Activated naive CD8-positive, alpha-beta T cell (primary cell): Measurements from ENCODE around the gene PVALB.
A peak's percentile ranks its signal among the peaks of the same experiment; 100 is the strongest.

Experiments
- H3K27ac Mint-ChIP-seq: one replicate; pipeline ENCODE4 v1.8.0; 2021; ENCODE audit warnings: mixed read lengths
- H3K27me3 Mint-ChIP-seq: one replicate; pipeline ENCODE4 v1.8.0; 2021; ENCODE audit warnings: mixed read lengths
- H3K36me3 Mint-ChIP-seq: one replicate; pipeline ENCODE4 v1.8.0; 2021; ENCODE audit warnings: mixed read lengths
- H3K4me1 Mint-ChIP-seq: one replicate; pipeline ENCODE4 v1.8.0; 2021; ENCODE audit warnings: low read depth, mixed read lengths
- H3K4me3 Mint-ChIP-seq: one replicate; pipeline ENCODE4 v1.8.0; 2021; ENCODE audit warnings: mild to moderate bottlenecking, mixed read lengths
- H3K9me3 Mint-ChIP-seq: one replicate; pipeline ENCODE4 v1.8.0; 2021; ENCODE audit warnings: low read depth, mixed read lengths

The PVALB gene, protein sequence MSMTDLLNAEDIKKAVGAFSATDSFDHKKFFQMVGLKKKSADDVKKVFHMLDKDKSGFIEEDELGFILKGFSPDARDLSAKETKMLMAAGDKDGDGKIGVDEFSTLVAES

GRCh38 chr22:36816636-36817524 is at the start of gene PVALB:
PVALB (minus strand) TSS chr22:36817035; CDS start chr22:36817005, 30 bp downstream.
- H3K4me1 Mint-ChIP-seq, result peaks cover 11% of the 10 kb centered on the region
- H3K27me3 Mint-ChIP-seq, result peaks cover 45% of the 10 kb centered on the region
- peak within 1 kb of the TSS; percentile 63 for H3K4me3 Mint-ChIP-seq
- no peak within 1 kb of the TSS for H3K27ac Mint-ChIP-seq
- H3K36me3 Mint-ChIP-seq, result no peaks in the 10 kb centered on the region
- H3K9me3 Mint-ChIP-seq, result no peaks in the 10 kb centered on the region

- peaks cover 4% of the 10 kb centered on the region for H3K4me1 Mint-ChIP-seq
- no peak overlapping the region for H3K27ac Mint-ChIP-seq
These were observed 48.5 kb upstream of the PVALB start for GRCh38 chr22:36865346-36865745.

GRCh38 chr22:36864454-36865215 is 47.8 kb upstream of the PVALB start:
- peaks cover 4% of the 10 kb centered on the region for H3K4me1 Mint-ChIP-seq
- no peak overlapping the region for H3K27ac Mint-ChIP-seq
- H3K27me3 Mint-ChIP-seq, result no peaks in the 10 kb centered on the region
- no peak overlapping the region for H3K4me3 Mint-ChIP-seq
- H3K36me3 Mint-ChIP-seq, result no peaks in the 10 kb centered on the region
- no peaks in the 10 kb centered on the region for H3K9me3 Mint-ChIP-seq

More at GRCh38 chr22:36865346-36865745, 48.5 kb upstream of the PVALB start:
- H3K9me3 Mint-ChIP-seq, result no peaks in the 10 kb centered on the region
- H3K27me3 Mint-ChIP-seq, result no peaks in the 10 kb centered on the region
- no peaks in the 10 kb centered on the region for H3K36me3 Mint-ChIP-seq
- no peak overlapping the region for H3K4me3 Mint-ChIP-seq

- Mint-ChIP-seq H3K27me3 (no peaks in the 10 kb centered on the region), H3K4me3 (no peak overlapping the region), H3K4me1 (peaks cover 4% of the 10 kb centered on the region), H3K9me3 (no peaks in the 10 kb centered on the region), H3K27ac (no peak overlapping the region), H3K36me3 (no peaks in the 10 kb centered on the region)
These were observed 47.1 kb upstream of the PVALB start for GRCh38 chr22:36863979-36864378.

DNA sequence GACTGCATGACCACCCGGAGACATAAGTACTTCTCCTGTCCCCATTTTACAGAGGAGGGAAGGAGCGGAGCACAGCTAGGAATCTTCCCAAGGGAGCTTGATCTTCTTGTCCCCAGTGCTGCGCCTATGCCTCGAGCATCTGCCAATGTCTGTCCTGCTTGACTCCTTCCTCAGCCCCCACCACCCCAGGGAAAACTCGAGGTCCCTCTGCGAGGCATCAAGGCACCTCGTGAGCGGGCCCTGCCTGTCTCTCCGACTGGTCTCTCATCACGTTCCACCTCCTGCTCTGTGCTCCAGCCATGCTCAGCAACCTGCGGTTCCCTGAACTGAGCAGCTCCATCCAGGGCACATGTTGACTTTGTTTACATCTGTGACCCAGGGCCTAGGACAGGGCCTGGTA is 46.4 kb upstream of the PVALB start:
- H3K27ac Mint-ChIP-seq, result no peak overlapping the region
- no peaks in the 10 kb centered on the region for H3K36me3 Mint-ChIP-seq

GRCh38 chr22:36862251-36863242 is 45.7 kb upstream of the PVALB start:
- no peak overlapping the region for H3K27ac Mint-ChIP-seq
- H3K27me3 Mint-ChIP-seq, result no peaks in the 10 kb centered on the region
- H3K4me3 Mint-ChIP-seq, result no peak overlapping the region
- H3K9me3 Mint-ChIP-seq, result no peaks in the 10 kb centered on the region
- H3K4me1 Mint-ChIP-seq, result peaks cover 4% of the 10 kb centered on the region
- H3K36me3 Mint-ChIP-seq, result no peaks in the 10 kb centered on the region

More for the DNA sequence above, 46.4 kb upstream of the PVALB start:
- Mint-ChIP-seq H3K9me3 (no peaks in the 10 kb centered on the region), H3K4me3 (no peak overlapping the region), H3K27me3 (no peaks in the 10 kb centered on the region), H3K4me1 (peaks cover 4% of the 10 kb centered on the region)

GRCh38 chr22:36860821-36861659 is 44.2 kb upstream of the PVALB start, which contains the start of gene NCF4:
NCF4 (plus strand) TSS chr22:36861006; CDS start chr22:36861172, 166 bp downstream.
- H3K9me3 Mint-ChIP-seq, result no peaks in the 10 kb centered on the region
- H3K4me1 Mint-ChIP-seq, result peaks cover 9% of the 10 kb centered on the region
- H3K27ac Mint-ChIP-seq, result peak within 1 kb of the TSS; percentile 41
- H3K27me3 Mint-ChIP-seq, result peaks cover 4% of the 10 kb centered on the region
- no peaks in the 10 kb centered on the region for H3K36me3 Mint-ChIP-seq
- H3K4me3 Mint-ChIP-seq, result no peak within 1 kb of the TSS

- Mint-ChIP-seq H3K4me3 (no peak overlapping the region), H3K27me3 (peaks cover 4% of the 10 kb centered on the region), H3K27ac (peak overlapping the region; percentile 41), H3K9me3 (no peaks in the 10 kb centered on the region), H3K4me1 (peaks cover 11% of the 10 kb centered on the region), H3K36me3 (no peaks in the 10 kb centered on the region)
These were observed 43.6 kb upstream of the PVALB start for GRCh38 chr22:36860438-36860820.

DNA sequence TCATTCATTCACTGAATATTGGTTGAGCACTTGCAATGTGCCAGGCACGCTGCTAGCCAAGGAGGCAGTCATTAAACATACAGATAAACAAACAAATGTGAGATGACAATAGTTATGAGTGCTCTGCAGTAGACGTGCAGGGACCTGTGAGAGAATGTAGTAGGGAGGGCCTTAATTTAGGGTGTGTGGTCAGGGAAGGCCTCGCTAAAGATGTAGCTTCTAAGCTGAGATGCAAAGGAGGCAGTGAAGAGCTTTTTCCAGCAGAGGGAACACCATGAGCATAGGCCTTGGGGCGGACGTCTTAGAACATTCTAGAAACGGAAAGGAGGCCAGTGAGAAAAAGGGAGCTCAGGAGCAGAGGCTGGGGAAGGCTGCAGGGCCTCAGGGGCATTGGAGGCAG is 43.2 kb upstream of the PVALB start:
- H3K36me3 Mint-ChIP-seq, result no peaks in the 10 kb centered on the region
- H3K27me3 Mint-ChIP-seq, result peaks cover 4% of the 10 kb centered on the region
- H3K9me3 Mint-ChIP-seq, result no peaks in the 10 kb centered on the region
- peak overlapping the region; percentile 5 for H3K27ac Mint-ChIP-seq
- H3K4me3 Mint-ChIP-seq, result no peak overlapping the region
- H3K4me1 Mint-ChIP-seq, result peaks cover 11% of the 10 kb centered on the region

DNA sequence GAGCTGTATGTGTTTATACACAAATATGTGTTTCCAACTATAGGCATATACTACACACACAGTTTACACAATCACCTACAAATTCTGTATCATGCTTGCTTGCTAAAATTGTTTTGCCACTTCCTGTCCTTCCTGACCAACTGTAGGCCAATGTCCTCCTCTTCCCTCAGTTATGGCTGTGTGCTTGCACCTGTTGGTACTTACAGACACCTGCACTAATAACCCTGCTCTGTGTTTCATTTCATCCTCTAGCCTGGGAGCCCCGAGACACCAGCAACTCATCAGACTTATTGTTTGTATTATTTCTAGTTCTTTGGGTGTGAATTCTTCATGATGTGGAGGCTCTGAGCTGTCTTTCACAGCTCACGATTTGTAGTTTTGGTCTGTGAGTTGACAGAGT is 42.1 kb upstream of the PVALB start:
- Mint-ChIP-seq H3K4me1 (peaks cover 11% of the 10 kb centered on the region), H3K4me3 (no peak overlapping the region), H3K36me3 (no peaks in the 10 kb centered on the region), H3K27ac (no peak overlapping the region), H3K27me3 (peaks cover 4% of the 10 kb centered on the region), H3K9me3 (no peaks in the 10 kb centered on the region)

GRCh38 chr22:36858156-36858555 is 41.3 kb upstream of the PVALB start:
- Mint-ChIP-seq H3K4me3 (no peak overlapping the region), H3K36me3 (no peaks in the 10 kb centered on the region), H3K27ac (no peak overlapping the region), H3K9me3 (no peaks in the 10 kb centered on the region), H3K27me3 (peaks cover 4% of the 10 kb centered on the region), H3K4me1 (peaks cover 16% of the 10 kb centered on the region)

DNA sequence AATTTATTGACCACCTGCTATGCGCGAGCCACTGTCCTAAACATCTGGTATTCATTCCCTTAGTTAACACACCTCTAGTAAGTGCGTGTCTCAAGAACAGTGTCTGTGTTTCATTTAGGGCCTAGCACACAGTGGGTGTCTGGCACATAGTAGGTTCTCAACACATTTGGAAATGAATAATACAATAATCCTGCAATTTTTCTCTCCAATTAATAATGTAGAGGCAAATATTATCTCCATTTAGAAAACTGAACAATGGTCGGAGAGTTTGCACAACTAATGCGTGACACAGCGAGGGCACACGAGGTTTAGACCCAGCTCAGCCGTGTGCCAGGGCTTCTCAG is 39.9 kb upstream of the PVALB start:
- Mint-ChIP-seq H3K4me3 (no peak overlapping the region), H3K27ac (no peak overlapping the region), H3K36me3 (no peaks in the 10 kb centered on the region), H3K27me3 (peaks cover 4% of the 10 kb centered on the region), H3K9me3 (no peaks in the 10 kb centered on the region), H3K4me1 (peaks cover 22% of the 10 kb centered on the region)

DNA sequence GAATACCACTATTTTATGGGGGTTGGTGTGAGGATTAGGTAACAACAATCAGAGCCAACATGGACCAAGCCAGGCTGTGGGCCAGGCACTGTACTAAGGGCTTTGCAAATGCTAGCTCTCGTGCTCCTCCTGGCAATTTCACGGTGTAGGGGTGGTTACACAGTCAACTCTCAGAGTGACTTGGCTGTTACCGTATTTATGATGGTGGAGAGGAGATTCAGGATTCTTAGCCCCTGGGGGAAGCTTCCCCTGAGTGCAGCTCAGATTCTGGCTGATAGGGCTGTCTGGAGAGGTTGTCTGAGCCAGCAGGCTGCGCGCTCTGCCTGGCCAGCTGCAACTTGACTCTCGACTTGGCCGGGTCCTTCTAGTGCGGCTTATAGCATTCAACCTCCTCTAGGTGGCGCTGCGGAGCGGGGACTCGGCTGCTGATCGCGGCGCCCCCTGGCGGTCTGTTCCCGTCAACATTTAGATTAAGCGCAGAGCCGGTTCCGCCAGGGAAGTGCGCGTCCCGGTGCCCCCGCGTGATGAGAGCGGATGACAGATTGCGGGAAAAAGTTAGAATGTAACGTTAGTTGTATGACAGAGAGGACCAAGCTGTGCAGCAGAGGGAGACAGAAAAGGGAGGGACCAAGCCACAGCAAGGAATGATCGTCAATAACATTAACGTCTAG is 39.4 kb upstream of the PVALB start:
- Mint-ChIP-seq H3K9me3 (no peaks in the 10 kb centered on the region), H3K27me3 (peaks cover 4% of the 10 kb centered on the region), H3K4me3 (peak overlapping the region; percentile 58), H3K36me3 (no peaks in the 10 kb centered on the region), H3K4me1 (peaks cover 22% of the 10 kb centered on the region), H3K27ac (peak overlapping the region; percentile 23)
